Spleen (tissue), 7 donors: ENCODE results near the gene STAG1.

Source experiments
- CTCF ChIP-seq, 11 experiments: fragments of 200-600 bp in 7 of 11; fragments of 450-650 bp in 4 of 11; sonication (generic) in 4 of 11; IDR thresholded peaks in 8 of 11; conservative IDR thresholded peaks in 3 of 11; 1 replicate in 7 of 11; 2 replicates in 4 of 11; pipeline versions ENCODE4 v1.4.0 to v1.8.0; 2016 to 2021; ENCODE audit warnings: antibody characterized with exemption in 11 of 11, inconsistent platforms in 4 of 11, mild to moderate bottlenecking in 1 of 11
- POLR2A ChIP-seq, 3 donors: fragments of 450-650 bp; IDR thresholded peaks; one replicate each; pipeline ENCODE4 v1.5.1; 2017; ENCODE audit warnings: antibody characterized with exemption in 3 of 3, mild to moderate bottlenecking in 1 of 3
- donor health status: DM: no; HTN: no; CAD: no; lungs with moderate emphysema.
- donor health status: DM: no; HTN: no; CAD: no.
- donor health status: DM: no; HTN: no; CAD: no.

- TF ChIP-seq POLR2A (IDR thresholded peaks at IDR 0.05) (no peak), CTCF (IDR thresholded peaks at IDR 0.05 in 8 of 11, conservative IDR thresholded peaks at IDR 0.05 in 3 of 11) (no peak)
These were observed 53.8 kb downstream of the STAG1 start for GRCh38 chr3:136698361-136698760.
